ENCODE results near the gene NEU1.

- TF ChIP-seq YY1 (IDR thresholded peaks at IDR 0.05; ENCODE audit: insufficient read depth, insufficient read length) (no peak), ZNF274 (IDR thresholded peaks at IDR 0.05; ENCODE audit: low read depth, low read length) (no peak)
Measured at GRCh38 chr6:31821301-31822035, 41.2 kb downstream of the NEU1 start.
